K562 (cell line): Measurements from ENCODE around the gene COL23A1. TPM values are rescaled to one million over a fixed set of nuclear protein-coding genes. Genes with fewer than 3 reads are reported as not detected.

Experiments used
- ATAC-seq: fragments of 200-7000 bp; cut with Tn5 transposase; 3 replicates; pipeline ENCODE4 v1.9.1; 2020; ENCODE audit warnings: moderate library complexity
- BruUV-seq: library from RNA; stranded (reverse); fragments of 400-500 nt; replicated peaks from 2 replicates; lab custom pipeline; 2021; lab: Mats Ljungman, UMichigan
- CTCF ChIA-PET: fragments of 300-600 bp; formaldehyde crosslinking; extraction: SDS; loops from one replicate; lab custom pipeline; 2021; ENCODE audit warnings: low intra/inter-chr PET ratio; lab: Yijun Ruan, JAX
- POLR2A ChIA-PET: fragments of 300-600, 350-650 bp; sonication (Branson Sonifier 250); formaldehyde crosslinking; extraction: SDS; loops from one replicate; lab custom pipeline; 2021; ENCODE audit warnings: antibody characterized with exemption, inconsistent platforms; lab: Yijun Ruan, JAX
- DNase-seq, 4 experiments: peaks; one replicate each; pipeline versions ENCODE4 v3.0.0 to v3.0.0-alpha.2; 2011 to 2018; ENCODE audit warnings: low spot score in 3 of 4, mixed read lengths in 3 of 4; ENCODE audit errors: extremely low read depth in 1 of 4
- FAIRE-seq: peaks from 2 replicates; lab custom pipeline; 2011; peaks lifted over from hg19 to GRCh38; lab: Jason Lieb, UNC
- H2AFZ ChIP-seq: 2 replicates; pipeline ENCODE4 v1.6.0; 2011; ENCODE audit warnings: low read depth, low read length, control low read depth, inconsistent platforms
- H3K27ac ChIP-seq: fragments of 200-600 bp; 3 replicates; pipeline ENCODE4 v1.8.0; 2011; ENCODE audit warnings: low read depth, mild to moderate bottlenecking, control low read depth, inconsistent platforms, low read length, moderate library complexity, mixed read lengths; ENCODE audit errors: extremely low read depth
- H3K27me3 ChIP-seq, 2 experiments: fragments of 300-600 bp in 1 of 2; 2 replicates in 1 of 2; 3 replicates in 1 of 2; pipeline versions ENCODE4 v1.6.0 to v1.8.0; 2011; ENCODE audit warnings: inconsistent platforms in 2 of 2, low read length in 2 of 2, mild to moderate bottlenecking in 1 of 2, mixed read lengths in 1 of 2, moderate library complexity in 1 of 2; ENCODE audit not compliant: control insufficient read depth in 2 of 2, insufficient read depth in 2 of 2
- H3K36me3 ChIP-seq: fragments of 300-600 bp; 3 replicates; pipeline ENCODE4 v1.8.0; 2011; ENCODE audit warnings: mild to moderate bottlenecking, low read length, inconsistent platforms; ENCODE audit not compliant: control insufficient read depth, insufficient read depth
- H3K4me1 ChIP-seq, 2 experiments: fragments of 200-600 bp in 1 of 2; replicated peaks in 1 of 2; 2 replicates in 1 of 2; 3 replicates in 1 of 2; pipeline versions ENCODE4 v1.5.1 to v1.8.0; 2011; ENCODE audit warnings: inconsistent platforms in 2 of 2, low read length in 2 of 2, mild to moderate bottlenecking in 1 of 2, mixed read lengths in 1 of 2, moderate library complexity in 1 of 2; ENCODE audit not compliant: control insufficient read depth in 2 of 2, insufficient read depth in 2 of 2
- H3K4me2 ChIP-seq: 2 replicates; pipeline ENCODE4 v1.6.1; 2011; ENCODE audit warnings: low read length, control low read depth, inconsistent platforms, mixed read lengths; ENCODE audit not compliant: insufficient read depth
- H3K4me3 ChIP-seq: fragments of 200-600 bp; sonication (generic), shearing (Covaris generic); 2 replicates; pipeline ENCODE4 v1.5.1; 2016; ENCODE audit warnings: control low read depth, inconsistent platforms
- H3K79me2 ChIP-seq: fragments of 200-600 bp; 3 replicates; pipeline ENCODE4 v1.8.0; 2011; ENCODE audit warnings: low read length, inconsistent platforms; ENCODE audit not compliant: control insufficient read depth, insufficient read depth
- H3K9ac ChIP-seq, 2 experiments: 2 replicates each; pipeline versions ENCODE4 v1.6.0 to v1.6.1; 2011; ENCODE audit warnings: low read depth in 2 of 2, low read length in 2 of 2, control low read depth in 1 of 2, inconsistent platforms in 1 of 2, mild to moderate bottlenecking in 1 of 2, mixed read lengths in 1 of 2; ENCODE audit not compliant: insufficient read depth in 1 of 2
- H3K9me1 ChIP-seq: one replicate; pipeline ENCODE4 v1.6.0; 2011; ENCODE audit warnings: inconsistent platforms, mild to moderate bottlenecking, low read length, moderate library complexity; ENCODE audit not compliant: control insufficient read depth, insufficient read depth
- H3K9me3 ChIP-seq: replicated peaks from 2 replicates; pipeline ENCODE4 v1.5.1; 2011; ENCODE audit warnings: low read depth, low read length, inconsistent platforms; ENCODE audit not compliant: control insufficient read depth, insufficient read depth
- H4K20me1 ChIP-seq: replicated peaks from 2 replicates; pipeline ENCODE4 v1.6.1; 2011; ENCODE audit warnings: low read length, inconsistent platforms, mixed read lengths; ENCODE audit not compliant: control insufficient read depth, insufficient read depth
- CBFA2T3 ChIP-seq: fragments of 450-650 bp; IDR thresholded peaks from 2 replicates; pipeline ENCODE4 v1.6.1; 2017
- CTBP1 ChIP-seq: fragments of 450-650 bp; IDR thresholded peaks from 2 replicates; pipeline ENCODE4 v1.6.1; 2016; ENCODE audit warnings: borderline replicate concordance
- EP300 ChIP-seq: IDR thresholded peaks from 2 replicates; pipeline ENCODE4 v1.6.1; 2012; ENCODE audit warnings: low read length, improper control_type of control experiment
- FOXJ2 ChIP-seq: fragments of 200-800 bp; sonication (Bioruptor generic); IDR thresholded peaks from 2 replicates; pipeline ENCODE4 v1.6.1; 2016; ENCODE audit warnings: missing genetic modification characterization, missing compliant biosample characterization
- FOXM1 ChIP-seq, 2 experiments: fragments of 450-650 bp in 1 of 2; sonication (generic) in 1 of 2; formaldehyde crosslinking in 1 of 2; IDR thresholded peaks; 2 replicates each; pipeline versions ENCODE4 v1.6.1 to v1.9.0; 2017 to 2022; ENCODE audit warnings: low read depth in 2 of 2, mild to moderate bottlenecking in 2 of 2, missing genetic modification reagents in 1 of 2, moderate library complexity in 1 of 2
- FOXO4 ChIP-seq: fragments of 450-650 bp; formaldehyde crosslinking; IDR thresholded peaks from 2 replicates; pipeline ENCODE4 v1.4.0; 2020; ENCODE audit warnings: mild to moderate bottlenecking, moderate library complexity
- MTA2 ChIP-seq: fragments of 450-650 bp; IDR thresholded peaks from 2 replicates; pipeline ENCODE4 v1.6.1; 2016; ENCODE audit warnings: low read depth
- NEUROD1 ChIP-seq: fragments of 150-350 bp; IDR thresholded peaks from 2 replicates; pipeline ENCODE4 v1.6.1; 2014; ENCODE audit warnings: borderline replicate concordance, low read length, low read depth; ENCODE audit not compliant: partially characterized antibody
- NFE2 ChIP-seq: IDR thresholded peaks from 2 replicates; pipeline ENCODE4 v1.6.1; 2014; ENCODE audit warnings: antibody characterized with exemption, low read depth
- NFIC ChIP-seq: fragments of 450-650 bp; IDR thresholded peaks from 2 replicates; pipeline ENCODE4 v1.6.1; 2017; ENCODE audit warnings: mild to moderate bottlenecking, inconsistent platforms
- PBX2 ChIP-seq, 2 experiments: IDR thresholded peaks in 1 of 2; conservative IDR thresholded peaks in 1 of 2; 2 replicates each; pipeline ENCODE4 v1.6.1; 2016; ENCODE audit warnings: low read depth in 2 of 2, mild to moderate bottlenecking in 1 of 2, missing compliant biosample characterization in 1 of 2, missing genetic modification characterization in 1 of 2, moderate library complexity in 1 of 2
- POLR2AphosphoS5 ChIP-seq: IDR thresholded peaks from 2 replicates; pipeline ENCODE4 v1.6.1; 2011; ENCODE audit warnings: mild to moderate bottlenecking, low read depth, low read length, moderate library complexity; ENCODE audit not compliant: control insufficient read depth, insufficient read depth
- SMAD4 ChIP-seq: fragments of 250-450 bp; sonication (Bioruptor Pico); conservative IDR thresholded peaks from 2 replicates; pipeline ENCODE4 v1.8.0; 2021; ENCODE audit warnings: inconsistent platforms, mild to moderate bottlenecking, moderate library complexity
- STAT5A ChIP-seq: IDR thresholded peaks from 2 replicates; pipeline ENCODE4 v1.6.1; 2012; ENCODE audit warnings: low read length, inconsistent platforms, borderline replicate concordance
- TAL1 ChIP-seq: fragments of 450-650 bp; IDR thresholded peaks from 2 replicates; pipeline ENCODE4 v1.6.1; 2016; ENCODE audit warnings: mild to moderate bottlenecking
- ZEB2 ChIP-seq: fragments of 450-650 bp; IDR thresholded peaks from 2 replicates; pipeline ENCODE4 v1.6.1; 2016
- ZNF263 ChIP-seq: sonication (generic); formaldehyde crosslinking; IDR thresholded peaks from 2 replicates; pipeline ENCODE4 v1.8.0; 2022; ENCODE audit warnings: mild to moderate bottlenecking, missing genetic modification reagents, borderline replicate concordance
- WGBS: fragments of 100-300 bp; shearing (Covaris generic); methylation state at CpG from one replicate; pipeline ENCODE4 v1.1.6; 2016; ENCODE audit warnings: low coverage, mixed read lengths; ENCODE audit not compliant: insufficient coverage; ENCODE audit errors: missing lambda C conversion rate; 5-methylcytosine and 5-hydroxymethylcytosine counted together
- in situ Hi-C: fragments of 300-500 bp; cut with MboI; formaldehyde crosslinking; loops from 4 replicates; pipeline ENCODE4 v1.15.0; 2018; ENCODE audit warnings: inconsistent platforms, mixed read lengths
- intact Hi-C: fragments of 100-400 bp; cut with micrococcal nuclease; formaldehyde crosslinking; loops from 2 replicates; pipeline ENCODE4 v1.14.2; 2022
- polyA plus RNA-seq, 8 experiments: library from polyadenylated mRNA; depleted of rRNA in 4 of 8; stranded (reverse) in 5 of 8; unstranded in 3 of 8; fragments of >200 nt; fragmentation: Nextera tagmentation in 2 of 8; fragmentation: Illumina TruSeq in 1 of 8; extraction: Ambion mirVana in 2 of 8; extraction: Trizol in 1 of 8; gene quantifications; 2 replicates each; pipeline versions ENCODE4 v1.2.1 to v1.2.3, GENCODE V29; 2011 to 2014; ENCODE audit warnings: inconsistent platforms in 1 of 8, missing spikeins in 1 of 8
- total RNA-seq, 7 experiments: library from RNA; depleted of rRNA in 6 of 7; stranded (reverse); fragments of >200 nt in 6 of 7; fragmentation: Illumina TruSeq in 2 of 7; extraction: Trizol in 2 of 7; gene quantifications; 2 replicates each; pipeline versions ENCODE4 v1.2.1 to v1.2.3, GENCODE V29; 2011 to 2021; ENCODE audit warnings: low replicate concordance in 1 of 7

COL23A1 gene
- total and polyA plus RNA-seq, 9 of the 15 experiments (the other 6 are each of a cell fraction or from before 2014, with no cell fraction given), result 0.09 TPM; not detected in 8

GRCh38 chr5:178418031-178418430 lies 172.2 kb downstream of the COL23A1 start (continued):
- TF ChIP-seq PBX2 (CRISPR knock-in tag; IDR thresholded peaks at IDR 0.05; ENCODE audit: low read depth) (no peak), PBX2 (tag; conservative IDR thresholded peaks at IDR 0.05; ENCODE audit: low read depth) (no peak)

GRCh38 chr5:178417391-178417811 lies 172.8 kb downstream of the COL23A1 start:
- H3K9me1 ChIP-seq, result no peaks in the 10 kb centered on the region
- CTCF ChIA-PET, result interaction anchor here (0.6 to 2.0 kb wide), 2 partner anchors 173 to 708 kb away, joined by 5 to 12 read pairs; partner anchors contain the start of gene COL23A1
- no peak overlapping the region for H3K4me3 ChIP-seq
- intact Hi-C loops, result loop anchor here (1.0 to 2.0 kb wide), 3 partner anchors 44 to 173 kb away; partner anchors contain the start of gene COL23A1
- POLR2A ChIA-PET, result interaction anchor here (0.6 to 0.9 kb wide), 2 partner anchors 20 to 38 kb away, joined by 3 to 4 read pairs; no protein-coding TSS in a partner anchor
- H3K9me3 ChIP-seq, result no peaks in the 10 kb centered on the region
- no TSS peak for BruUV-seq
- peaks cover 9% of the 10 kb centered on the region; the same call in 1 of the 2 replicates for H4K20me1 ChIP-seq
- FAIRE-seq, result peak; percentile 73
- ATAC-seq, result peak; percentile 78
- no peak overlapping the region for H3K27ac ChIP-seq
- no peaks in the 10 kb centered on the region for H3K36me3 ChIP-seq
- in situ Hi-C loops, result no loop called here
- DNase-seq, result peak in 2 of 4 experiments; percentile 67 to 74
- H2AFZ ChIP-seq, result peak overlapping the region; percentile 11; the same call in 1 of the 2 replicates
- WGBS, result 2% methylated on average over 13 of the region's 13 CpGs
- peaks cover 7 to 42% of the 10 kb centered on the region in 2 experiments; a peak in 3 of 5 replicates for H3K27me3 ChIP-seq
- no peaks in the 10 kb centered on the region for H3K79me2 ChIP-seq
- H3K4me2 ChIP-seq, result no peak overlapping the region; the same call in 1 of the 2 replicates
- H3K4me1 ChIP-seq, result peaks cover 11 to 12% of the 10 kb centered on the region in 2 experiments
- peak overlapping the region in 1 of 2 experiments; percentile 43; a peak in 1 of 4 replicates for H3K9ac ChIP-seq
- peak; percentile 67 for TF ChIP-seq NFIC
- TF ChIP-seq ZEB2, result peak; percentile 67; the same call in 1 of the 2 replicates
- peak; percentile 36; the same call in 1 of the 2 replicates for TF ChIP-seq POLR2AphosphoS5
- peak; percentile 53; the same call in 1 of the 2 replicates for TF ChIP-seq NFE2
- TF ChIP-seq MTA2, result peak; percentile 82
- peak; percentile 94 for TF ChIP-seq CBFA2T3
- peak; percentile 39; the same call in 1 of the 2 replicates for TF ChIP-seq ZNF263 (CRISPR knock-in tag)
- peak; percentile 81 for TF ChIP-seq TAL1
- TF ChIP-seq FOXM1 (IDR thresholded peaks at IDR 0.05; ENCODE audit: low read depth), result peak; percentile 92
- no peak for TF ChIP-seq FOXM1 (CRISPR knock-in tag; IDR thresholded peaks at IDR 0.05; ENCODE audit: low read depth)
- TF ChIP-seq FOXJ2 (tag), result 0 out of 2 replicates have a peak, but pooled peaks have one; percentile 34
- TF ChIP-seq NEUROD1, result peak; percentile 62
- TF ChIP-seq SMAD4 (CRISPR knock-in tag), result peak; percentile 75
- TF ChIP-seq EP300, result peak; percentile 93
- no peak for TF ChIP-seq FOXO4 (CRISPR knock-in tag)
- peak; percentile 34; the same call in 1 of the 2 replicates for TF ChIP-seq STAT5A
- peak; percentile 58; the same call in 1 of the 2 replicates for TF ChIP-seq CTBP1
